KMS-11 (cell line): Measurements from ENCODE around the gene RAB6B.

Source experiments
- H2AFZ ChIP-seq: fragments of 200-600 bp; sonication (generic); 2 replicates; pipeline ENCODE4 v1.6.1; 2016; ENCODE audit warnings: antibody characterized with exemption, mixed run types, low read depth
- H3K27ac ChIP-seq: fragments of 200-600 bp; sonication (generic); 2 replicates; pipeline ENCODE4 v1.6.1; 2016; ENCODE audit warnings: mild to moderate bottlenecking, mixed run types
- H3K27me3 ChIP-seq: fragments of 200-600 bp; sonication (generic); 2 replicates; pipeline ENCODE4 v1.6.1; 2017; ENCODE audit warnings: mild to moderate bottlenecking, low read depth, mixed run types, moderate library complexity; ENCODE audit not compliant: insufficient read depth
- H3K36me3 ChIP-seq: fragments of 200-600 bp; sonication (generic); 2 replicates; pipeline ENCODE4 v1.6.1; 2017; ENCODE audit warnings: mild to moderate bottlenecking, mixed run types; ENCODE audit not compliant: insufficient read depth
- H3K4me1 ChIP-seq: fragments of 200-600 bp; sonication (generic); 2 replicates; pipeline ENCODE4 v1.6.1; 2016; ENCODE audit warnings: mild to moderate bottlenecking, low read depth, mixed run types; ENCODE audit not compliant: poor library complexity, severe bottlenecking
- H3K4me2 ChIP-seq: fragments of 200-600 bp; sonication (generic); 2 replicates; pipeline ENCODE4 v1.7.0; 2016; ENCODE audit warnings: mild to moderate bottlenecking, mixed run types
- H3K4me3 ChIP-seq: fragments of 200-600 bp; sonication (generic); IDR thresholded peaks from 2 replicates; pipeline ENCODE4 v1.6.1; 2017; ENCODE audit warnings: low read depth, low read length, mixed read lengths; ENCODE audit not compliant: insufficient read depth
- H3K79me2 ChIP-seq: fragments of 200-600 bp; sonication (generic); 2 replicates; pipeline ENCODE4 v1.6.1; 2016; ENCODE audit warnings: low read depth, mixed run types; ENCODE audit not compliant: insufficient read depth
- H3K9ac ChIP-seq: fragments of 200-600 bp; sonication (generic); 2 replicates; pipeline ENCODE4 v1.6.1; 2016; ENCODE audit warnings: mild to moderate bottlenecking, mixed run types
- H4K20me1 ChIP-seq: fragments of 200-600 bp; sonication (generic); 2 replicates; pipeline ENCODE4 v1.6.1; 2016; ENCODE audit warnings: mild to moderate bottlenecking, mixed run types; ENCODE audit not compliant: insufficient read depth
- CTCF ChIP-seq: fragments of 200-600 bp; sonication (generic); conservative IDR thresholded peaks from 2 replicates; pipeline ENCODE4 v1.6.1; 2017; ENCODE audit warnings: low read depth, mild to moderate bottlenecking, antibody characterized with exemption, low read length, moderate library complexity, mixed read lengths

Gene RAB6B

GRCh38 chr3:133934996-133935842 is 39.5 kb upstream of the RAB6B start:
- Histone ChIP-seq H2AFZ (no peak overlapping the region), H3K9ac (no peak overlapping the region), H3K27ac (no peak overlapping the region), H3K4me3 (no peak overlapping the region), H3K4me2 (no peak overlapping the region), H4K20me1 (no peaks in the 10 kb centered on the region), H3K27me3 (no peaks in the 10 kb centered on the region), H3K4me1 (no peaks in the 10 kb centered on the region), H3K36me3 (no peaks in the 10 kb centered on the region), H3K79me2 (no peaks in the 10 kb centered on the region)
- TF ChIP-seq CTCF: no peak

GRCh38 chr3:133934073-133934970 is 38.6 kb upstream of the RAB6B start:
- H3K27ac ChIP-seq: no peak overlapping the region
- TF ChIP-seq CTCF: no peak
- no peak overlapping the region for H2AFZ ChIP-seq
- no peak overlapping the region for H3K9ac ChIP-seq
- H3K27me3 ChIP-seq: no peaks in the 10 kb centered on the region
- H3K4me2 ChIP-seq: no peak overlapping the region
- no peaks in the 10 kb centered on the region for H4K20me1 ChIP-seq
- H3K4me1 ChIP-seq: no peaks in the 10 kb centered on the region
- no peak overlapping the region for H3K4me3 ChIP-seq
- H3K36me3 ChIP-seq: no peaks in the 10 kb centered on the region
- no peaks in the 10 kb centered on the region for H3K79me2 ChIP-seq

- no peaks in the 10 kb centered on the region for H3K79me2 ChIP-seq
- H3K27ac ChIP-seq: no peak overlapping the region
- no peak overlapping the region for H3K4me2 ChIP-seq
- H3K36me3 ChIP-seq: no peaks in the 10 kb centered on the region
- no peaks in the 10 kb centered on the region for H3K4me1 ChIP-seq
- no peak overlapping the region for H2AFZ ChIP-seq
- H3K4me3 ChIP-seq: no peak overlapping the region
- H4K20me1 ChIP-seq: no peaks in the 10 kb centered on the region
- H3K27me3 ChIP-seq: no peaks in the 10 kb centered on the region
- TF ChIP-seq CTCF: no peak
- no peak overlapping the region for H3K9ac ChIP-seq
Measured at GRCh38 chr3:133933097-133934024, 37.7 kb upstream of the RAB6B start.

DNA sequence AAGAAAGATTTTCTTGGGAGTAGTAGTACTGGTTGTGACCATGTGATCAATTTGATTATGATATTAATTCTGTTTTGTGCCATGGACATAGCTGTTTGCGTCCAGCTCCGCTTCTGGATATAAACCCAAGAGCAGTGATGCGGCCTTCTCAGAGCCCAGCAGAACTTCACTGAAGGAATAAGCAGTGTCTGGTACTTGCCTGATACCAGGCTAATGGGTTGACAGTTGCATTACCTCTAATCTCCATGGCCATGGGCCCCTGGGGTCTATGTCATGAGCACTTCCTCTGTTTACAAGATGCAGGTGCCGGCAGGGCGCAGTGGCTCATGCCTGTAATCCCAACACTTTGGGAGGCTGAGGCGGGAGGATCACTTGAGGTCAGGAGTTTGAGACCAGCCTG is 36.3 kb upstream of the RAB6B start:
- Histone ChIP-seq H2AFZ (no peak overlapping the region), H3K36me3 (no peaks in the 10 kb centered on the region), H4K20me1 (no peaks in the 10 kb centered on the region), H3K27ac (no peak overlapping the region), H3K4me1 (peaks cover 5% of the 10 kb centered on the region), H3K4me2 (no peak overlapping the region), H3K4me3 (no peak overlapping the region), H3K9ac (no peak overlapping the region), H3K79me2 (no peaks in the 10 kb centered on the region), H3K27me3 (no peaks in the 10 kb centered on the region)
- no peak for TF ChIP-seq CTCF
